Measurements from ENCODE around the gene CAPN5. TPM values are rescaled to one million over a fixed set of nuclear protein-coding genes. Genes with fewer than 3 reads are reported as not detected.

Gene CAPN5
- total and polyA plus RNA-seq, 2 of the 8 experiments (the other 6 are each of a cell fraction or from before 2014, with no cell fraction given), result 21.5 to 22.4 TPM

DNA sequence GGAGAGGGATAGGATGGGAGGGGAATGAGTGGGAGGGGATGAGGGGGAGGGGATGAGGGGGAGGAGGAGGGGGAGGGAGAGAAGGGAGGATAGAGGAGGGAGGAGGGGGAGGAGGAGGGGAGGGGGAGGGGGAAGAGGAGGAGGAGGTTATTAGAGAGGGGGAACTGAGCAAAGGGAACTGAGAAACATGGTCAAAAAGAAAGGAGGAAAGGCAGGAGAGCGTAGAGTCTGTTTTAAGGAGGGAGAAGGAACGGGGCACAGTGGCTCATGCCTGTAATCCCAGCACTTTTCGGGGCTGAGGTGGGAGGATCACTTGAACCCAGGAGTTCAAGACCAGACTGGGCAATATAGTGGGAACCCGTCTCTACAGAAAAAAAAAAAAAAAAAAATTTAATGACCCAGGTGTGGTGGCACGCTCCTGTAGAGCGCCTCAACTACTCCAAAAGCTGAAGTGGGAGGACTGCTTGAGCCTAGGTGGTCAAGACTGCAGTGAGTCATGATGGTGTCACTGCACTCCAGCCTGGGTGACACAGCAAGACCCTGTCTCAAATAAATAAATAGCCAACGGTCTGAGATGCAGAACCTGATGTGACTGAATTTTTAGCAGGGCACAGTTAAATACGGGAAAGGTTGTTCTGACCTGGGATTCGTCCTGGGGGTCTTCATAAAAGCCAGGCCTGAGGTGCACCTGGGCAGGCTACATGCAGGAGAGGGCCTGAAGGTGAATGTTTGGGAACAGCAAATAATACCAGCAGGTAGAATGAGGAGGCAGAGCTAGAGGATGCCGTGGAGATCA lies 28.5 kb upstream of the CAPN5 start:
- no peaks in the 10 kb centered on the region for H4K20me1 ChIP-seq (replicated peaks in 1 of 2; ENCODE audit: control insufficient read depth in 1 of 2, insufficient read depth in 2 of 2, low read length in 2 of 2)
- H4K8ac ChIP-seq (ENCODE audit: extremely low read depth, insufficient read depth, low read length), result no peak overlapping the region
- H3K79me1 ChIP-seq (ENCODE audit: low read depth, low read length), result no peaks in the 10 kb centered on the region
- POLR2A ChIA-PET (ENCODE audit: partially characterized antibody), result no interaction called here
- peaks cover 0 to 8% of the 10 kb centered on the region in 2 experiments; a peak in 2 of 4 replicates for H3K9me3 ChIP-seq (ENCODE audit: insufficient read depth in 2 of 2, low read depth in 1 of 2, low read length in 1 of 2)
- no peak overlapping the region for H3K14ac ChIP-seq (ENCODE audit: insufficient read length)
- H2BK5ac ChIP-seq (ENCODE audit: low read depth, low read length), result no peak overlapping the region
- no peaks in the 10 kb centered on the region for H3K79me2 ChIP-seq (ENCODE audit: control insufficient read depth in 1 of 2, insufficient read depth in 2 of 2, low read length in 2 of 2)
- H4K5ac ChIP-seq (ENCODE audit: insufficient read length, low read depth, low read length), result no peak overlapping the region
- no peak for FAIRE-seq
- no peak overlapping the region for H3K18ac ChIP-seq (ENCODE audit: extremely low read depth, low read length)
- H4K91ac ChIP-seq (replicated peaks; ENCODE audit: insufficient read length, low read length), result no peak overlapping the region
- no peak overlapping the region for H3K9ac ChIP-seq (replicated peaks in 1 of 4; ENCODE audit: extremely low read depth in 1 of 4, low read depth in 3 of 4, low read length in 3 of 4)
- H3K4me3 ChIP-seq (ENCODE audit: extremely low read depth in 1 of 4, insufficient read depth in 2 of 4, low read depth in 3 of 4, low read length in 4 of 4), result no peak overlapping the region
- CTCF ChIA-PET (ENCODE audit: partially characterized antibody), result interaction anchor here (0.6 to 4.0 kb wide), 12 partner anchors 9 to 307 kb away, joined by 3 to 40 read pairs (median 6); no protein-coding TSS in a partner anchor
- H3K23ac ChIP-seq (ENCODE audit: insufficient read length), result no peak overlapping the region
- no peak overlapping the region for H2BK15ac ChIP-seq (ENCODE audit: low read length)
- H3K23me2 ChIP-seq (ENCODE audit: low read depth, low read length), result peaks cover 4% of the 10 kb centered on the region; the same call in 1 of the 2 replicates
- H2AFZ ChIP-seq (ENCODE audit: low read length), result no peak overlapping the region
- H3K27ac ChIP-seq (ENCODE audit: low read depth, low read length), result no peak overlapping the region
- peaks cover 0 to 6% (median 0%) of the 10 kb centered on the region in 4 experiments; a peak in 1 of 8 replicates for H3K36me3 ChIP-seq (ENCODE audit: control insufficient read depth in 2 of 4, insufficient read depth in 4 of 4, low read length in 3 of 4)
- no peak overlapping the region for H2BK20ac ChIP-seq (ENCODE audit: low read length)
- H3K27me3 ChIP-seq (replicated peaks in 1 of 4; ENCODE audit: control insufficient read depth in 3 of 4, extremely low read depth in 1 of 4, insufficient read depth in 3 of 4, low read length in 3 of 4), result peaks cover 14 to 34% (median 30%) of the 10 kb centered on the region in 4 experiments
- H3K4ac ChIP-seq (replicated peaks; ENCODE audit: insufficient read length, low read depth, low read length), result no peak overlapping the region
- no peak overlapping the region for H3K56ac ChIP-seq (replicated peaks; ENCODE audit: insufficient read length, low read depth, low read length)
- H2AK5ac ChIP-seq (ENCODE audit: low read depth, low read length), result no peak overlapping the region
- peaks cover 0 to 8% (median 6%) of the 10 kb centered on the region in 4 experiments for H3K4me1 ChIP-seq (replicated peaks in 1 of 4; ENCODE audit: control insufficient read depth in 3 of 4, insufficient read depth in 4 of 4, low read length in 3 of 4)
- H3K4me2 ChIP-seq (ENCODE audit: insufficient read depth in 1 of 2, low read depth in 2 of 2, low read length in 2 of 2), result no peak overlapping the region
- no peak overlapping the region for H2BK120ac ChIP-seq (replicated peaks; ENCODE audit: low read depth, low read length)
- WGBS, 2 experiments (ENCODE audit: extremely low coverage in 1 of 2, insufficient coverage in 1 of 2, insufficient read length in 1 of 2, insufficient replicate concordance in 2 of 2, low coverage in 1 of 2, low lambda C conversion rate in 2 of 2, missing lambda C conversion rate in 1 of 2), result 87% methylated on average over 8 of the region's 10 CpGs; no CpG with 5 or more reads in 1 of the 2 experiments
- DNase-seq (ENCODE audit: low read depth in 1 of 2, low spot score in 2 of 2), result no peak
- no peak overlapping the region for H2BK12ac ChIP-seq (ENCODE audit: low read depth, low read length)
- TF ChIP-seq TAF1 (IDR thresholded peaks at IDR 0.05; ENCODE audit: low read depth, low read length) (no peak), SIN3A (conservative IDR thresholded peaks at IDR 0.05 in 1 of 2, IDR thresholded peaks at IDR 0.05 in 1 of 2; ENCODE audit: low read depth in 1 of 2, low read length in 2 of 2) (no peak), RFX5 (IDR thresholded peaks at IDR 0.05; ENCODE audit: borderline replicate concordance, low read depth, low read length) (no peak), RNF2 (IDR thresholded peaks at IDR 0.05; ENCODE audit: borderline replicate concordance, low read depth, low read length, missing control alignments, poor library complexity, severe bottlenecking) (no peak), FOSL1 (IDR thresholded peaks at IDR 0.05; ENCODE audit: insufficient read depth, low read depth, low read length) (no peak)
